GM18870 (cell line): Measurements from ENCODE around the gene CST9L.

ENCODE experiments used
- ATAC-seq: cut with Tn5 transposase; IDR thresholded peaks from one replicate; pipeline ENCODE4 v1.9.1; 2021; ENCODE audit warnings: moderate library complexity; ENCODE audit not compliant: unreplicated experiment

CST9L gene

DNA sequence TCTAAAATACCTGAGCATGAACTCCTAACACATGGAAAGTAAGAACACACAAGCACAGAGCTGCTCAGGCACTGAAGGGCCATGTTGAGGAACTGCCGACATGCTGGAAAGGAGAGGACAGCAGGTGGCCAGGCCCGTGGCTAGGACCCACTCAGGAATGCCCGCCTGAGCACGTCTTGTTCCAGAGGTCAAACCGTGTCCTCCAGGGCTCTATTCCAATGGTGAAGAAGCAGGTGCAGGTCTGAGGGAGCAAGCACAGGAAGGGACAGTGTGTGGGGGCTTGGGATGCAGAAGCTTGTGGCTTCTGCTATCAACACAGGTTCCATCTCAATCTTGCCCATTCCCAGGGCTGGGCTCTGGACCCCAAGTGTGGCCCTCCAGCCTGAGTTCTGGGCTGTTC lies 20.7 kb downstream of the CST9L start:
- no peak for ATAC-seq

DNA sequence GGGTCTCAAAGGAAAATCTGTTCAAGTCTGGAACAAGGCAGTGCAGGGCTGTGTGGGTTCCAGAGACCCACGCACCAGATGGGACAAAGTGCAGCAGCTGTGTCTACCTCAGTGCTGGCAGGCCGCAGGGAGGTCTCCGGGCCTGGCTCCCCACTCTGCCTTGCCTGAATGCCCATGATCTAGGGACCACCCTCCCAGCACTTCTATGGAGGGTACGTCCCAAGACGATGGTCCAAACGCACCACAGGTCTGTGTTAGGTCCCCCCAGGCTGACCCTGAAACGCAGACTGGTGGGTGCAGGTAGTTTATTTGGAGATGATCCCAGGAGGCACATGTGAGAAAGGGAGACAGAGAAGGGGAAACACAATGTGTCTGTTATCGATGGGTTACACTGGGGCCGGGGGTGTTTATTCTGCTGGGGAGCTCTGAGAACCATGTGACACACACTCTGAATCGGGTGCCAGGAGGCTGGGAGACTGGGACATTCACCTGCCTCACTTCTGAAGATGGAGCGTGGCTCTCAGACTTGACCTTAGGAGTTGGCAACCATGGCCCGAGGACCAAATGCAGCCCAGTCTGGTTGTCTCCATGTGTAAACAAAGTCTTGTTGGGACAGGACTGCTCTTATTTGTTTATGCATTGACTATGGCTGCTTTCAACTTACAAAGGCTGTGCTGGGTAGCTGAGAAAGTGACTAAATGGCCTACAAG lies 21.7 kb downstream of the CST9L start:
- no peak for ATAC-seq

DNA sequence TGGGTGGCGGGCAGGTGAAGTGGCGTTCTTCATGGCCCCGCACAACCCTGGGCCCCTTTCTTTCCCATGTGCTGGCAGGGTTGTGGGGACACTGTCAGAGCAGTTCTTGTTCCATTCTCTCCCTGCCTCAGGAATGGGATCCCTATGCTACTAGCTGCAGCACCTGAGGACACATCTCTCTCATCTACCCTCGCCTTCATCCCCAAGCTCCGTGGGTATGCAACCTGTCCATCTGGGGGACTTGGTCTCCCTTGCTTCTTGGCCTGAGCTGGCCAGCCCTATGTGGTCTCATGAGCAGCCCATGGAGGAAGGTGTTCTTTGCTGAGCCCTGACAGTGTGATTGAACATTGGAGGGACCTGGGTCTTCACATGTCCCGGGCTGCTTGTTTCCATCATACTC lies 24.2 kb downstream of the CST9L start:
- ATAC-seq: no peak

DNA sequence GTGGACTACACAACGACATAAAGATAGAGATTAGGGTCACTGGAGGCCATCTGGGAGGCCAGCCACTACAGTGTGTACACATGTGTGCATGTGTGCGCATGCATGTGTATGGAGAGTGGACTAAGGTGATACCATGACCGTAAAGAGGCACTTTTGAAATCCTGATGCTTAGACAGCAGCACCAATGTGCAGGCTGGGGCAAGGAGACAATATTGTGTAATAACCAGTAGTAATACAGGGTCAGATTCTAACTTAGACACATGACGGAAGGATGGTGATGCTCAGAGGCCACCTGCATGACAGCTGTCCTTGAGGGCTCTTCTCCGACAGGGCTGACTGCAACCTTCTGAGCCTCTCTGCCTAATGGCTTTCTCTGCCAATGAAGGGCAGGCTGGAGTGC lies 25.5 kb downstream of the CST9L start:
- ATAC-seq: no peak

DNA sequence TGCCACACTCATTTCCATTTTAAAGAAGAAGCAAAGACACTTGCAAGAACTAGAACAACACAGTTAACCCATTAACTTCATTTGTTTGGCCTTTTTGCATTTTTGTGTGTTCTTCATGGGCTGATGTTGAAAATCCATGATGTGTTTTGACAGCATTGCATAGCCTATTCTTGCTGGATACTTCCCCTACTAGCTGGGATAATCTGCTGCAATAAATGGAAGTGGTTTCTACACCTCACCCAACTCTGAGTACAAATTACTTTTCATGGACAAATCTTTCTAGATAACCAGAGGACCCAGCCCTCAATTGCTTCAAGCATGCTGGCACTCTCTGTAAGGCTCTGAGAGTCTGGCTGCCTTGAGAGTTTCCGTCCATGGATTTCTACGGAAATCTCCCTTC lies 26.5 kb downstream of the CST9L start:
- ATAC-seq: no peak

DNA sequence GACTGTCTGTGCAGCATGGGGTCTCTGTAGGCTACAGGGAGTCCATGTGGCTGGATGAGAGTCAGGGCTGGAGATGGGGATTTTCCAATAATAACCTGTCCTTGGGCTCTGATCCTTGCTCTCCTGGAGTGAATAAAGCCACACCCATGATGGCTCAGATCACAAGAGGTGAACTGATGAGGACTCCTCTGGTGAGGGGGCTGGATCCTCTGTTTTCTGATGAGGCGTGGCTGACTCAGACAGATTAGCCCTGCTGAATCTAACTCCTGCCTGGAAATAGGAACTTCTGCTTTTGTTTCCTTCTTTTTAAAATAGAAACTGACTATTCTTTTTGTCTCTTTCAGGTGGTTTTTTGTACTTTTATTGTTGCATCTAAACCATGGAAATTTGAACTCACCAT lies 27.0 kb downstream of the CST9L start:
- ATAC-seq: no peak

DNA sequence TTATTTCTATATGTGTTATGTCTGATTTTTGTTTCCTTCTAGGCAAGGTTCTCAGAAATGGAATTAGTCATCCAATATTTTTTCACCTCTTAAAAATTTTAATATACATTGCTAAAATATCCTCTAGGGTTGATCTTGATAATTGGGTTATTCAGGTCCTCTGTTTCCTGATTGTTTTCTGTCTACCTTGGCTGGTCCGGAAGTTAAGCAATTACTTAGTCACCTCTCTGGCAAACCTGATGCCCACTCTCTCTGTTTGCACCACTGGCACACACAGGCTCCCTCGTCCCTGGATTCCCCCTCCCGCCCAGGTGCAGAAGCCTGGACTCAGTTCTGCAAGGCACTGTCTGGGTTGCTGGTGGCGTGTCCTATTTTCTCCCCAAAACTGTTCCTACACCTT lies 27.7 kb downstream of the CST9L start:
- ATAC-seq: no peak

DNA sequence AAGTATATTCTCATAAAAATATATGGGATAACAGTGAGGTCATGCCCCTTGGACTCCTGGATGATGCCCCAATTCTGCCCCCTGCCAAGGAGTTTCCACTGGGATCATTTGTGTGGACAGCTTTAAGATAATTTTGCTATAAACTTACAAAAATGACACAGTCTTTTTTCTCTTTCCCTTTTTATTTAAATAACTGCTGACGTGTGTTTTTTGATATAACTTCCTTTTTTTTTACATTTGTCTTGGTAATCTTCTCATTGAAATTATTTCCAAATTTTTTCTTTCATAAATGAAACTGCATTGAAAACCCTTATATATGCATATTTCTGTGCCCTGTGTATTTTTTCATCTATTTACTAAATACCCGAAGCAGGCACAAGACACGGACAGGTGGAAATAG lies 31.3 kb downstream of the CST9L start:
- no peak for ATAC-seq

DNA sequence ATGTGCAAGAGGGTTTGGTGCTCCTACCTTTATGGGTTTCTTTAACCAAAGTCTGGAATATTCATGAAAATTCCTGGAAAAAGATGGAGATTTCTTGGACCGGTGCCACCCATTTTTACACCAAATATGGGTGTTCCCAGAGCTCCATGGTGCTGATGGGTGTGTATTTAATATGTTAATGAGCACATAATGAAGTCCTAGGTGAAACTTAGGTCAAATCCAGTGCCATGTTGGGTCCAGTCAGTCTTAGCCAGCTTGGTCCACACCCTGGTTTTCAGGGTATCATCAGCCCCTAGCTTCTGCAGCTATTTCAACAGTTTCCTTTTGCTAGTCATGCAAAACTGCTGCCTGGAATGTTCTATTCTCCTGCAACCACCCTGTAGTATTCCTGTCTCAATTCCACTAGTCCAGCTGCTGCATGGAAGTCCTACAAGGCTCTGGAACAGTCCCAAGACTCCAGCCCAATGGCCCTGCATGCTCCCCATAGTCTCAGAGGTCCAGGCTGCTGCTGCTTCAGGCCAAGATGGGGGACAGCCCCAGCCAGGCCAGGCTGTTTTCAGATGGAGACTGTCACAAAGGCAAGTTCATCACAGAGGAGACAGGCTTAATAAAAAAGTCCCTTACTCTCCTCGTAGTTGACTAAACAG lies 31.8 kb downstream of the CST9L start:
- no peak for ATAC-seq

DNA sequence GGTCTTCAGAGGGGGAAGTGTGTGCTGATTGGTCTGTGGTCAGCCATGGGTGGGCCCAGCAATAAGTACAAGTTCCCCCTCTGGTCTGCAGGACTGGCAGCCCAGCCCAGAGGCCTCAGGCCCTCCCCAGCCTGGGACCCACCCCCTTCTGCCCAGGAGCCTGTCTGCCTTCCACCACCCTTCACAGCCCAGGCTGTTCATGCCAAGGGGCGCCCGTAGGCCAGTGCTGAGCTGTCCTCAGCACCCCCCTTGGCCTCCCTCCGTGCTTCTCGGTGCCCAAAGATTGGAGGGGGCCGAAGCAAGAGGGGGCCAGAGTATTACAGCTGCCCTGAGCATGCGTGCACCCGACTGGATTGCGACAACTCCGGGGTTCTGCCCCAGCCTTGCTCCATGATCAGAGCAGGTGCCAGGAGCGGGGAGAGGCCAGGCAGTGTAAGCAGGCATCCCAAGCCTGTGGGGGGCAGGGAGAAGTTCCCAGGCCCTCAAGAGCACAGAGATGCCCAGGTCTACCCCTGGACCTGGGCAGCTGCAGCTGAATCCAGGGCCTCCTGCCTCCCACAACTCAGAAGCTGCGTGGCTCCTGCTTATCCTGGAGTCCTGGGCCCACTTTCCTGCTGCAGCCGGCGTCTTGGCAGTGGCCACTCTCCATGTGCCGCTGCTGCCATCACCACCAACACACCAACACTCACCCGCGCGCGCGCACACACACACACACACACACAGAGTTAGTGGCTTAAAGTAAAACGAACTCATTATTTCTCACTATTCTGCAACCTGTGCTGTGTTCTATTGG lies 33.3 kb downstream of the CST9L start:
- no peak for ATAC-seq

DNA sequence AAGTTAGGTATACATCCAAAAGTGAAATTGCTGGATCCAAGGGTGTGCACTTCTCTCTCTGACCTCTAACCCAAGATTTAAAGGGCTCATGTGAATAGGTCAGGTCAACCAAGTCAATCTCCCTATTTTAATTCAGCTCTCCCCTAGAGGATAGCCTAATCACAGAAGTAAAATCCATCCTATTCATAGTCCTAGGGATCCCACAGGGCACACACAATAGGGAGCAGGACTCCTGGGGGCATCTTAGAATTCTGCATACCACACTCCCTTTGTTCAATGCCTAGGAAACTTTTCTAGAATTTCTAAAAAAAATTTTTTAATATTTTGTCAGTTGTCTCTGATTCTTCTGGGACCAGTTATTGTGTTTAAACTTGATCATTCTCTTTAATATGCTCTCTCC lies 35.1 kb downstream of the CST9L start:
- ATAC-seq: no peak

DNA sequence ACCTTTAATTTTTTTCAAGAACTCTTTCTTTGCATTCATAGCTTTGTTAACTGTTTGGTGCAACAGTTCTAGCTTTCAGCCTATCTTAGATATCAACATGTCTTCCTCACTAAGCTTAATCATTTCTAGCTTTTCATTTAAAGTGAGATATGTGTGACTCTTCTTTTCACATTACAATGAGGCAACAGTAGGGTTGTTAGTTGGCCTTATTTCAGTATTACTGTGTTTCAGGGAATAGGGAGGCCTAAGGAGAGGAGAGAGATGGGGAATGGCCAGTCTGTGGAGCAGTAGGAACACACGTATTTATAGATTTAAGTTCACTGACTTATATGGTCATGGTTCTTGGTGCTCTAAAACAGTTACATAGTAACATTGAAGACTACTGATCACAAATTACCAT lies 35.8 kb downstream of the CST9L start:
- no peak for ATAC-seq

DNA sequence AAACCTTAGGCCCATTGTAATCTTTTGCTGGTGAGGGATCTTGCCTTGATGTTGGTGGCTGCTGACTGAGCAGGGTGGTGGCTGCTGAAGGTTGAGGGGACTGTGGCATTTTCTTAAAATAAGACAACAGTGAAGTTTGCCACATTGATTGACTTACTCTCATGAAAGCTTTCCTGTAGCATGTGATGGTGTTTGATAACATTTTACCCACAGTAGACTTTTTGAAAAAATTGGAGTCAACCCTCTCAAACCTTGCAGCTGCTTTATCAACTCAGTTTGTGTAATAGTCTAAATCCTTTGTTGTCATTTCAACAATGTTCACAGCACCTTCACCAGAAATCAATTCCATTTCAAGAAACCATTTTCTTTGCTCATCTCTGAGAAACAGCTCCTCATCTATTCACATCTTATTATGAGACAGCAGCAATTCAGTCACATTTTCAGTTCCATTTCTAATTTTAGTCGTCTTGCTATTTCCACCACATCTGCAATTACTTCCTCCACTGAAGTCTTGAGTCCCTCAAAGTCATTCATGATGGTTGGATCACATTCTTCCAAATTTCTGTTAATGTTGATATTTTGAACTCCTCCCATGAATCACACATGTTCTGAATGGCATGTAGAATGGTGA lies 37.2 kb downstream of the CST9L start:
- ATAC-seq: no peak

DNA sequence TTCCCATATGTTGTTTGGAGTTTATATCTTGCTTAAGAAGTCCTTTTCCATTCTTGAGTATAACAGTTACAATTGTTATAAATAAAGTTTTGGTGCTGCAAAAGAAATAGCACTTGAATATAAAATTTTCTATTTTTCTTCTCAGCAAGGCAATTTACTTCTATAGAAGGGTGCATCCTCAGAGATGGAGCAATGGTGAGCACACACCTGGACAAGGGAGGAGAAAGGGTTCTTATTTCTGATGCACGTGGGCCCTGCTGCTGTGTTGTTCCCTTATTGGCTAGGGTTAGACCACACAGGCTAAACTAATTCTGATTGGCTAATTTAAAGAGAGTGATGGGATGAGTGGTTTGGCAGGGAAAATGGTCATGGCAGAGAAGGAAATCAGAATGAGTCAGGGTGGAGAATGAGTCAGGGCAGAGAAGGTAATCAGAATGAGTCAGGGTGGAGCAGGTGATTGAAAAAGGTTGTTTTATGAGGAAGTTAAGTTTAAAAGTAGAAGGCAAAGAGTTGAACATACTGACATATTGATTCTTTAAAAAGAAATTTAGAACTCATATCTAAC lies 39.3 kb downstream of the CST9L start:
- ATAC-seq: no peak

DNA sequence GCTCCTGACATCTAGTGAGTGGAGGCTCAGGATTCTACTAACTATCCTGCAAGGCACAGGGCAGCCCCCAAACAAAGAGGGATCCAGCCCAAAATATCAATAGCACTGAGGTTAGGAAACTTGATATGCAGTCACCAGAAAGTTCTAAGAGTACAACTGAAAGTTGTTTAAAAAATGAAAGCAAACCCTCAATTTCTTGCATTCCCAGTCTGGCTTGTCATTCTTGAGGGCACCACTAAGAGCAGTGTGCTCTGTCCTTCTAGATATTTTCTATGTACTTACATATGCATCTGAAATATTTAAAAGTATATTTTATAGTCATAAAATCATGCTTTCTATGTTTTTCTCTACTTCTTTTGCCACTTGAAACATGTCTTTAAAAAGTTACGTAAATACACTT lies 41.4 kb downstream of the CST9L start:
- peak; percentile 50 for ATAC-seq

DNA sequence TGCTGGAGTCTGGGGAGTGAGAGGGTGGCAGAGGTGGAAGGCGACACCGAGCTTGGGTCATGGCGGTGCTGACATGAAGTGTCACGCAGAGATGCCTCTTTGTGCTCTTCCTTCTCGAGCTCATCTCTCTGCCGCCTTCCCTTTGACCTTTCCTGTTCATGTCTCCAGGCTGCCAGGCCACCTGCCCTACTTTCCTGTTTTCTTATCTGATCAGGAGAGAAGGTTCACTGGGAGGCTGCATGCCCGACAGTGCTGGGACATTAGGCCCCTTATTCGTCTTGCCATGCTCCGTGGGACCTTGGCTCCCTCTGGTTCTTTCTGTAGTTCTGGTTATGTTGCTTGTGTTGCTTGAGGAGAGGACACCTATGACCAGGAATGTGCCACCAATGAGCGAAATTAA lies 44.1 kb downstream of the CST9L start:
- no peak for ATAC-seq

DNA sequence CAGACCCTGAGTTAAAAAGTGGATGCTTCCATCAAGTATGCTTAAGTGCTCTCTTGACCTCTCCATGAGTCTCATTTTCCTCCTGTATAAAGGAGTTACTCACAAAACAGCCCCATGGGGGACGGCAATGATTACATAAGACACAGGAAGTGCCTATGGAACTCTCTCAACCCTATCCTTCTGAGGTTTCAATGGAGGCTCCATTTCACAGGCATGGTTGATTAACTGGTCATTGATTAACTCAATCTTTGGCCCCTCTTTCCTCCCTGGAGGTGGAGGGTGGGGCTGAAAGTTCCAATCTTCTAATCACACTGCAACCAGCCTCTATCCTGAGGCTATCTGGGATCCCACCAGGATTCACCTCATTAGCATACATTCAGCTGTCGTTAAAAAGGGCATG lies 48.1 kb downstream of the CST9L start:
- peak; percentile 64 for ATAC-seq

DNA sequence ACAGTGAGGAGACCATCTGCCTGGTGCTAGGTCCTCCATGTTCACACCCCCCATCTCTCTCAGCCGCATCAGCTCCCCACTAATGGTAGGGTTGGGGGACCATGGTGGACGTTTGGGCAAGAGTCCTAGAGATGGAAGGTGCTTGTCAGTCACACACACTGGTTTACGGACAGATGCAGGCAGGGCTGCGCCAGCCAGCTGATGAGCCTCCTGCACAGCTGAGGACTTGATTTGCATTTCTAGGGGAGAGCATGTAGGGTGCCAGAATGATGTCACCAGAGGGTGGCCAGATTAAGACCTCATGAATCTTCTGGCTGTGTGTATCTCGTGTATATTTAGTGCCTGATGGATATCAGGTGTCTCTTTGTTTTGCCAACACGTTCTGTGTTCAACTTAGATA lies 48.7 kb downstream of the CST9L start:
- no peak for ATAC-seq

DNA sequence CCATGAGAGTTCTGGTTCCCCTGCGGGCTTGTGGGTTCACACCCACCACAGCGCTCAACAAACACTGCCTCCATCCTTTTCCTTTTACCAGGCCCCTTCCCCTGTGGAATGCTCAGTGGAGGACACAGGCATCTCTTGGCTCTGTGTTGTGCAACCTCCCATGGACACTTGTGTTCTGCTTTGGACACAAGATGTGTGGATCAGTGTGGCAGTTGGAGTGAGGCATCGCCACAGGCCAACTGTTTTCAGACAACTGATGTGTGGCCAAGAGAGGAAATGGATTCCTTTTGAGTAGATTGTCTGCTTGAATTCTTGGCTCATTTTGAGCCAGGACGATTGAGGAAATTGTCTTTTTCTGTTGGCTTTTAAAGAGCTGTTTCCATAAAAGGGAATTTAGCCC lies 50.6 kb downstream of the CST9L start:
- no peak for ATAC-seq

DNA sequence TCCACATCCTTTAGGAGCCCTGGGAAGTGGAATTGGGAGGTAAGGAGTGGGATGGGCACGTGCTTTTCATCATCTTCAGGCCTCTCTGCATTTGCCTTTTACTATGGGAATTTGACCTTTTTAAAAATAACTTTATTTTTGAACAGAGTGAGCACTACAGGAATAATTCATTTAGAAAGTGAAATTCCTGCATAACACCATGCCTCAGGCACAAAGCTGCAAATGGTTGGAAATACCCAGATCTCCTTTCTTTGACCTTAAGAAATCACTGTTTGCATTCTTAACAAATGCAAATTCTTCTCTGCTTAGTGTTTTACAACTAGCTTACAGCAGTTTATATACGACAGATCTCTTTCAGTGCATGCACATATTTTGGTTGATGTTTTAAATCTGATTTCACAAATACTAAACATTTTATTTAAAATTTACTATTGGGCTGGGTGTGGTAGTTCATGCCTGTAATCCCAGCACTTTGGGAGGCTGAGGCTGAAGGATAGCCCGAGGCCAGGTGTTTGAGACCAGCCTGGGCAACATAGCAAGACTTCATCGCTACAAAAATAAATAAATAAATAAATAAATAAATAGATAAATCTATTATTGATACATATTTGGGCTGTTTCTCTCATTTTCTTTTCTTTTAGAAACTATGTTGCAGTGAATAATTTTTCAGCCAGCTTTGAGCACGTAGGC lies 52.9 kb downstream of the CST9L start:
- no peak for ATAC-seq

DNA sequence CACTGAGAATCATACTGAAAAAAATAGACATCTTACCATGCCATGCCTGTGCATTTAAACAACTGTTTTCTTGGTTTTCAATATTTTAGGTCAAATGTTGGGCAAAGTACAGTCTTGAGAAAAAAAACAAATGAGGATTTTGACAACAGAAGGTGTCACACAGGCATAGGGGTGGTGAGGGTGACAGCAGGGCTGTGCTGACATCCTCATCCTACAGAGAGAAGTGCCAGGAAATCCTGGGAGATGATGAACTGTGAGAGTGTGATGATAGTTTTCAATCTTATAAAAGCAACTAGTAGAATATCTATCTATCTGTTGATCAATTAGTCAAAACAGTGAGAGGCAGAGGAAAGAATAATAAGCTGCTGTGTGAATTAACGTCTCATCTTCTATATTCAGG lies 53.4 kb downstream of the CST9L start:
- ATAC-seq: no peak
